Measurements from ENCODE around the gene SLC19A2. TPM values are rescaled to one million over a fixed set of nuclear protein-coding genes. Genes with fewer than 3 reads are reported as not detected.

SLC19A2 gene
- polyA plus RNA-seq, 1 donor from 2014 or later: 45.8 TPM

DNA sequence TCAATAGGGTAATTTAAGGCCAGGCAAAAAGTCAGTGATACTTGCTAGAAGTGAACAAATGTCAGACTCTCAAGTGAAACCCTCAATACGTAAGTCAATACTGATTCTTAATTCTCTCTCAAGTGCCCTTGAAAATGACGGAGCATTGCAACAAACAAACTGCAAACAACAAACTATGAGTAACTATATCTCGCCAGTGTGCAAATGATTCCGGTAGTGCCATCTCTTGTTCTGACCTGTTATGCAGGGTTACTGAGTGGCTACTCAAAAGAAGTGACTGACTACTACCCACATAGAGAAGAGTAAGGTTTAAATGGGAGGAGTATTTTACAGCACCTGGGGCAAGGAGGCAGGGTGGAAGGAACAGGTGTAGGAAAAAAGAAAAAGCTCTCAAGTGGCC, 1.6 kb downstream of the SLC19A2 start:
- no peak overlapping the region for H3K27ac ChIP-seq (ENCODE audit: low read length)
- peaks cover 23% of the 10 kb centered on the region for H3K79me2 ChIP-seq (replicated peaks; ENCODE audit: insufficient read depth, low read length)
- H3K27me3 ChIP-seq (ENCODE audit: insufficient read depth, low read depth, low read length): no peaks in the 10 kb centered on the region
- peak overlapping the region; percentile 95 for H3K4me2 ChIP-seq (ENCODE audit: low read length)
- H3K36me3 ChIP-seq (ENCODE audit: insufficient read depth, low read length): no peaks in the 10 kb centered on the region
- H3K9ac ChIP-seq (ENCODE audit: low read length): peak overlapping the region; percentile 88
- H2AFZ ChIP-seq (ENCODE audit: low read depth, low read length): no peak overlapping the region
- H3K9me2 ChIP-seq (ENCODE audit: insufficient read depth, low read length): no peaks in the 10 kb centered on the region
- peak overlapping the region; percentile 92 for H3K4me3 ChIP-seq (ENCODE audit: low read length)
- H3F3A ChIP-seq (ENCODE audit: insufficient read depth, low read length, poor library complexity, severe bottlenecking): peaks cover 2% of the 10 kb centered on the region
- no peak for TF ChIP-seq EZH2 (IDR thresholded peaks at IDR 0.05; ENCODE audit: borderline replicate concordance, insufficient read depth, low read length, poor library complexity, severe bottlenecking)
- TF ChIP-seq, protein P1, sequence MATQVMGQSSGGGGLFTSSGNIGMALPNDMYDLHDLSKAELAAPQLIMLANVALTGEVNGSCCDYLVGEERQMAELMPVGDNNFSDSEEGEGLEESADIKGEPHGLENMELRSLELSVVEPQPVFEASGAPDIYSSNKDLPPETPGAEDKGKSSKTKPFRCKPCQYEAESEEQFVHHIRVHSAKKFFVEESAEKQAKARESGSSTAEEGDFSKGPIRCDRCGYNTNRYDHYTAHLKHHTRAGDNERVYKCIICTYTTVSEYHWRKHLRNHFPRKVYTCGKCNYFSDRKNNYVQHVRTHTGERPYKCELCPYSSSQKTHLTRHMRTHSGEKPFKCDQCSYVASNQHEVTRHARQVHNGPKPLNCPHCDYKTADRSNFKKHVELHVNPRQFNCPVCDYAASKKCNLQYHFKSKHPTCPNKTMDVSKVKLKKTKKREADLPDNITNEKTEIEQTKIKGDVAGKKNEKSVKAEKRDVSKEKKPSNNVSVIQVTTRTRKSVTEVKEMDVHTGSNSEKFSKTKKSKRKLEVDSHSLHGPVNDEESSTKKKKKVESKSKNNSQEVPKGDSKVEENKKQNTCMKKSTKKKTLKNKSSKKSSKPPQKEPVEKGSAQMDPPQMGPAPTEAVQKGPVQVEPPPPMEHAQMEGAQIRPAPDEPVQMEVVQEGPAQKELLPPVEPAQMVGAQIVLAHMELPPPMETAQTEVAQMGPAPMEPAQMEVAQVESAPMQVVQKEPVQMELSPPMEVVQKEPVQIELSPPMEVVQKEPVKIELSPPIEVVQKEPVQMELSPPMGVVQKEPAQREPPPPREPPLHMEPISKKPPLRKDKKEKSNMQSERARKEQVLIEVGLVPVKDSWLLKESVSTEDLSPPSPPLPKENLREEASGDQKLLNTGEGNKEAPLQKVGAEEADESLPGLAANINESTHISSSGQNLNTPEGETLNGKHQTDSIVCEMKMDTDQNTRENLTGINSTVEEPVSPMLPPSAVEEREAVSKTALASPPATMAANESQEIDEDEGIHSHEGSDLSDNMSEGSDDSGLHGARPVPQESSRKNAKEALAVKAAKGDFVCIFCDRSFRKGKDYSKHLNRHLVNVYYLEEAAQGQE (IDR thresholded peaks at IDR 0.05; ENCODE audit: borderline replicate concordance): no peak
- H4K20me1 ChIP-seq (ENCODE audit: insufficient read depth): no peaks in the 10 kb centered on the region
- H3K9me3 ChIP-seq (ENCODE audit: low read length): no peaks in the 10 kb centered on the region

DNA sequence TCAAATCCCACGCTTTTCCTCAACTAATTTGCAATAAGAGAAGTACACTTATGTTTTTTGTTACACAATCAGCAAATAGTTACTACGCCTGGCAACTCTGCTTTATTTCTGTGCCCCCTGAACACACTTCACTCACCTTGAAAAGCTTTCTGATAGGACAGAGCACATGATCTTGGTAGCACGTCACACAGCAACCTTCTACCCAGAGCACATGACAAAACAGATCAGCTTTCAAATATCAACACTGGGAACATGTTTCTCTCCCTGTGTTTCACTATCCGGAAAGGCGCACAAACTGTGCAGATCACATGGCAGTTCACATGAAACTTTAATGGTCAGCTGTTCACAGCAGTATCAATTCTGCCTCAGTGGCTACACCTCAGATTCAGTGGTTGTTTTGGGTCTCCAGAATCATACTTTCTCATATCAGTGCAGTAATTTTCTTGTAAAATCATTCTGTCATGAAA, 2.2 kb downstream of the SLC19A2 start:
- no peak for TF ChIP-seq SMC3 (conservative IDR thresholded peaks at IDR 0.05; ENCODE audit: poor library complexity)
- TF ChIP-seq, protein P2, sequence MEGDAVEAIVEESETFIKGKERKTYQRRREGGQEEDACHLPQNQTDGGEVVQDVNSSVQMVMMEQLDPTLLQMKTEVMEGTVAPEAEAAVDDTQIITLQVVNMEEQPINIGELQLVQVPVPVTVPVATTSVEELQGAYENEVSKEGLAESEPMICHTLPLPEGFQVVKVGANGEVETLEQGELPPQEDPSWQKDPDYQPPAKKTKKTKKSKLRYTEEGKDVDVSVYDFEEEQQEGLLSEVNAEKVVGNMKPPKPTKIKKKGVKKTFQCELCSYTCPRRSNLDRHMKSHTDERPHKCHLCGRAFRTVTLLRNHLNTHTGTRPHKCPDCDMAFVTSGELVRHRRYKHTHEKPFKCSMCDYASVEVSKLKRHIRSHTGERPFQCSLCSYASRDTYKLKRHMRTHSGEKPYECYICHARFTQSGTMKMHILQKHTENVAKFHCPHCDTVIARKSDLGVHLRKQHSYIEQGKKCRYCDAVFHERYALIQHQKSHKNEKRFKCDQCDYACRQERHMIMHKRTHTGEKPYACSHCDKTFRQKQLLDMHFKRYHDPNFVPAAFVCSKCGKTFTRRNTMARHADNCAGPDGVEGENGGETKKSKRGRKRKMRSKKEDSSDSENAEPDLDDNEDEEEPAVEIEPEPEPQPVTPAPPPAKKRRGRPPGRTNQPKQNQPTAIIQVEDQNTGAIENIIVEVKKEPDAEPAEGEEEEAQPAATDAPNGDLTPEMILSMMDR (IDR thresholded peaks at IDR 0.05; ENCODE audit: poor library complexity, severe bottlenecking): no peak
- TF ChIP-seq, protein P1 (IDR thresholded peaks at IDR 0.05; ENCODE audit: borderline replicate concordance): no peak
- no peak for TF ChIP-seq EP300 (conservative IDR thresholded peaks at IDR 0.05; ENCODE audit: poor library complexity, severe bottlenecking)
- no peak for TF ChIP-seq MXI1 (conservative IDR thresholded peaks at IDR 0.05; ENCODE audit: poor library complexity, severe bottlenecking)
- TF ChIP-seq RAD21 (conservative IDR thresholded peaks at IDR 0.05): no peak
- no peak for TF ChIP-seq POLR2AphosphoS5 (IDR thresholded peaks at IDR 0.05)
- no peak for TF ChIP-seq EZH2 (IDR thresholded peaks at IDR 0.05; ENCODE audit: borderline replicate concordance, insufficient read depth, low read length, poor library complexity, severe bottlenecking)
- TF ChIP-seq TAF1 (IDR thresholded peaks at IDR 0.05; ENCODE audit: low read depth): no peak
- H3K4me3 ChIP-seq (ENCODE audit: low read length): peak overlapping the region; percentile 92
- peaks cover 23% of the 10 kb centered on the region for H3K79me2 ChIP-seq (replicated peaks; ENCODE audit: insufficient read depth, low read length)
- H3K9me2 ChIP-seq (ENCODE audit: insufficient read depth, low read length): no peaks in the 10 kb centered on the region
- H3F3A ChIP-seq (ENCODE audit: insufficient read depth, low read length, poor library complexity, severe bottlenecking): peaks cover 2% of the 10 kb centered on the region
- H4K20me1 ChIP-seq (ENCODE audit: insufficient read depth): no peaks in the 10 kb centered on the region
- H3K27me3 ChIP-seq (ENCODE audit: insufficient read depth, low read depth, low read length): no peaks in the 10 kb centered on the region
- H3K36me3 ChIP-seq (ENCODE audit: insufficient read depth, low read length): no peaks in the 10 kb centered on the region
- no peak overlapping the region for H3K9ac ChIP-seq (ENCODE audit: low read length)
- peak overlapping the region; percentile 95 for H3K4me2 ChIP-seq (ENCODE audit: low read length)
- H3K27ac ChIP-seq (ENCODE audit: low read length): no peak overlapping the region
- H3K9me3 ChIP-seq (ENCODE audit: low read length): no peaks in the 10 kb centered on the region
- H2AFZ ChIP-seq (ENCODE audit: low read depth, low read length): no peak overlapping the region
